ENCODE data around the gene DMRT2.

Gene DMRT2

GRCh38 chr9:1014225-1014624, 35.9 kb upstream of the DMRT2 start:
- Histone ChIP-seq H2AK5ac (ENCODE audit: low read depth, low read length) (no peak overlapping the region), H4K91ac (ENCODE audit: low read depth, low read length, poor library complexity) (no peak overlapping the region), H3K9me3 (replicated peaks in 1 of 2; ENCODE audit: control insufficient read depth in 2 of 2, insufficient read depth in 1 of 2, low read depth in 1 of 2, low read length in 2 of 2) (no peaks in the 10 kb centered on the region), H3K9ac (ENCODE audit: low read depth, low read length, poor library complexity) (no peak overlapping the region), H3K14ac (ENCODE audit: low read length) (no peak overlapping the region), H2BK5ac (ENCODE audit: low read length) (no peak overlapping the region), H4K8ac (ENCODE audit: low read depth, low read length) (no peak overlapping the region), H3K18ac (ENCODE audit: low read length) (no peak overlapping the region), H3K4me3 (ENCODE audit: low read length in 2 of 2) (no peak overlapping the region), H3K4me2 (ENCODE audit: insufficient read depth, low read length, poor library complexity, severe bottlenecking) (no peak overlapping the region), H2BK15ac (ENCODE audit: low read length) (no peak overlapping the region), H3K79me1 (ENCODE audit: low read depth, low read length) (no peaks in the 10 kb centered on the region), H2BK120ac (ENCODE audit: low read depth, low read length) (no peak overlapping the region), H3K23ac (ENCODE audit: low read depth, low read length, poor library complexity) (no peak overlapping the region), H3K4me1 (ENCODE audit: control insufficient read depth in 2 of 2, insufficient read depth in 1 of 2, low read depth in 1 of 2, low read length in 2 of 2) (no peaks in the 10 kb centered on the region), H3K4ac (ENCODE audit: low read length) (no peak overlapping the region), H2AFZ (ENCODE audit: low read length) (no peak overlapping the region), H2BK12ac (ENCODE audit: low read length) (no peak overlapping the region), H3K27me3 (ENCODE audit: control insufficient read depth in 3 of 3, insufficient read depth in 3 of 3, low read depth in 1 of 3, low read length in 3 of 3) (no peaks in the 10 kb centered on the region), H3K27ac (replicated peaks; ENCODE audit: low read length) (no peak overlapping the region), H3K36me3 (replicated peaks in 1 of 2; ENCODE audit: control insufficient read depth in 2 of 2, insufficient read depth in 2 of 2, low read length in 2 of 2) (no peaks in the 10 kb centered on the region)
- WGBS, 2 donors (ENCODE audit: extremely low coverage in 2 of 2, insufficient read length in 2 of 2, insufficient replicate concordance in 1 of 2): no CpG with 5 or more reads among the region's 4 CpGs
- DNase-seq (ENCODE audit: low spot score): no peak

- Histone ChIP-seq H3K14ac (ENCODE audit: low read length) (no peak overlapping the region), H2AFZ (ENCODE audit: low read length) (no peak overlapping the region), H2BK12ac (ENCODE audit: low read length) (no peak overlapping the region), H2BK120ac (ENCODE audit: low read depth, low read length) (no peak overlapping the region), H4K8ac (ENCODE audit: low read depth, low read length) (no peak overlapping the region), H3K36me3 (replicated peaks in 1 of 2; ENCODE audit: control insufficient read depth in 2 of 2, insufficient read depth in 2 of 2, low read length in 2 of 2) (no peaks in the 10 kb centered on the region), H3K9ac (ENCODE audit: low read depth, low read length, poor library complexity) (no peak overlapping the region), H2BK5ac (ENCODE audit: low read length) (no peak overlapping the region), H2BK15ac (ENCODE audit: low read length) (no peak overlapping the region), H3K4me1 (ENCODE audit: control insufficient read depth in 2 of 2, insufficient read depth in 1 of 2, low read depth in 1 of 2, low read length in 2 of 2) (no peaks in the 10 kb centered on the region), H3K23ac (ENCODE audit: low read depth, low read length, poor library complexity) (no peak overlapping the region), H3K9me3 (replicated peaks in 1 of 2; ENCODE audit: control insufficient read depth in 2 of 2, insufficient read depth in 1 of 2, low read depth in 1 of 2, low read length in 2 of 2) (no peaks in the 10 kb centered on the region), H3K27ac (replicated peaks; ENCODE audit: low read length) (no peak overlapping the region), H3K79me1 (ENCODE audit: low read depth, low read length) (no peaks in the 10 kb centered on the region), H4K91ac (ENCODE audit: low read depth, low read length, poor library complexity) (no peak overlapping the region), H3K4me3 (ENCODE audit: low read length in 2 of 2) (no peak overlapping the region), H3K27me3 (ENCODE audit: control insufficient read depth in 3 of 3, insufficient read depth in 3 of 3, low read depth in 1 of 3, low read length in 3 of 3) (no peaks in the 10 kb centered on the region), H3K18ac (ENCODE audit: low read length) (no peak overlapping the region), H2AK5ac (ENCODE audit: low read depth, low read length) (no peak overlapping the region), H3K4ac (ENCODE audit: low read length) (no peak overlapping the region), H3K4me2 (ENCODE audit: insufficient read depth, low read length, poor library complexity, severe bottlenecking) (no peak overlapping the region)
- no CpG with 5 or more reads among the region's 2 CpGs for WGBS, 2 donors (ENCODE audit: extremely low coverage in 2 of 2, insufficient read length in 2 of 2, insufficient replicate concordance in 1 of 2)
- no peak for DNase-seq (ENCODE audit: low spot score)
Measured at GRCh38 chr9:1014640-1015039, 35.5 kb upstream of the DMRT2 start.

GRCh38 chr9:1018121-1018520, 32.0 kb upstream of the DMRT2 start:
- Histone ChIP-seq H2AFZ (ENCODE audit: low read length) (no peak overlapping the region), H2BK12ac (ENCODE audit: low read length) (no peak overlapping the region), H2BK5ac (ENCODE audit: low read length) (no peak overlapping the region), H3K4me3 (ENCODE audit: low read length in 2 of 2) (no peak overlapping the region), H3K4me2 (ENCODE audit: insufficient read depth, low read length, poor library complexity, severe bottlenecking) (no peak overlapping the region), H3K9ac (ENCODE audit: low read depth, low read length, poor library complexity) (no peak overlapping the region), H3K9me3 (replicated peaks in 1 of 2; ENCODE audit: control insufficient read depth in 2 of 2, insufficient read depth in 1 of 2, low read depth in 1 of 2, low read length in 2 of 2) (no peaks in the 10 kb centered on the region), H3K27ac (replicated peaks; ENCODE audit: low read length) (no peak overlapping the region), H3K23ac (ENCODE audit: low read depth, low read length, poor library complexity) (no peak overlapping the region), H3K18ac (ENCODE audit: low read length) (no peak overlapping the region), H3K4me1 (ENCODE audit: control insufficient read depth in 2 of 2, insufficient read depth in 1 of 2, low read depth in 1 of 2, low read length in 2 of 2) (no peaks in the 10 kb centered on the region), H3K14ac (ENCODE audit: low read length) (no peak overlapping the region), H4K8ac (ENCODE audit: low read depth, low read length) (no peak overlapping the region), H4K91ac (ENCODE audit: low read depth, low read length, poor library complexity) (no peak overlapping the region), H2AK5ac (ENCODE audit: low read depth, low read length) (no peak overlapping the region), H2BK15ac (ENCODE audit: low read length) (no peak overlapping the region), H3K79me1 (ENCODE audit: low read depth, low read length) (no peaks in the 10 kb centered on the region), H3K27me3 (ENCODE audit: control insufficient read depth in 3 of 3, insufficient read depth in 3 of 3, low read depth in 1 of 3, low read length in 3 of 3) (no peaks in the 10 kb centered on the region), H2BK120ac (ENCODE audit: low read depth, low read length) (no peak overlapping the region), H3K36me3 (replicated peaks in 1 of 2; ENCODE audit: control insufficient read depth in 2 of 2, insufficient read depth in 2 of 2, low read length in 2 of 2) (no peaks in the 10 kb centered on the region), H3K4ac (ENCODE audit: low read length) (no peak overlapping the region)
- WGBS, 2 donors (ENCODE audit: extremely low coverage in 2 of 2, insufficient read length in 2 of 2, insufficient replicate concordance in 1 of 2): no CpG with 5 or more reads among the region's 10 CpGs
- no peak for DNase-seq (ENCODE audit: low spot score)

- no peak overlapping the region for H3K9ac ChIP-seq (ENCODE audit: low read depth, low read length, poor library complexity)
- H4K91ac ChIP-seq (ENCODE audit: low read depth, low read length, poor library complexity): no peak overlapping the region
- H3K4me3 ChIP-seq (ENCODE audit: low read length in 2 of 2): no peak overlapping the region
- no peak overlapping the region for H2BK12ac ChIP-seq (ENCODE audit: low read length)
- no peak overlapping the region for H3K4ac ChIP-seq (ENCODE audit: low read length)
- H3K79me1 ChIP-seq (ENCODE audit: low read depth, low read length): no peaks in the 10 kb centered on the region
- no peak overlapping the region for H2BK120ac ChIP-seq (ENCODE audit: low read depth, low read length)
- no peak for DNase-seq (ENCODE audit: low spot score)
- H3K4me2 ChIP-seq (ENCODE audit: insufficient read depth, low read length, poor library complexity, severe bottlenecking): no peak overlapping the region
- no peak overlapping the region for H3K14ac ChIP-seq (ENCODE audit: low read length)
- whole genome bisulfite sequencing, 2 donors (ENCODE audit: extremely low coverage in 2 of 2, insufficient read length in 2 of 2, insufficient replicate concordance in 1 of 2): no CpG with 5 or more reads among the region's 1 CpG
- peaks cover 0 to 4% (median 0%) of the 10 kb centered on the region in 3 experiments for H3K27me3 ChIP-seq (ENCODE audit: control insufficient read depth in 3 of 3, insufficient read depth in 3 of 3, low read depth in 1 of 3, low read length in 3 of 3)
- no peak overlapping the region for H4K8ac ChIP-seq (ENCODE audit: low read depth, low read length)
- no peaks in the 10 kb centered on the region for H3K9me3 ChIP-seq (replicated peaks in 1 of 2; ENCODE audit: control insufficient read depth in 2 of 2, insufficient read depth in 1 of 2, low read depth in 1 of 2, low read length in 2 of 2)
- no peak overlapping the region for H3K27ac ChIP-seq (replicated peaks; ENCODE audit: low read length)
- no peak overlapping the region for H2BK5ac ChIP-seq (ENCODE audit: low read length)
- H3K18ac ChIP-seq (ENCODE audit: low read length): no peak overlapping the region
- no peak overlapping the region for H2AFZ ChIP-seq (ENCODE audit: low read length)
- no peak overlapping the region for H3K23ac ChIP-seq (ENCODE audit: low read depth, low read length, poor library complexity)
- H3K4me1 ChIP-seq (ENCODE audit: control insufficient read depth in 2 of 2, insufficient read depth in 1 of 2, low read depth in 1 of 2, low read length in 2 of 2): peaks cover 0 to 8% of the 10 kb centered on the region in 2 donors
- no peak overlapping the region for H2BK15ac ChIP-seq (ENCODE audit: low read length)
- no peak overlapping the region for H2AK5ac ChIP-seq (ENCODE audit: low read depth, low read length)
- H3K36me3 ChIP-seq (replicated peaks in 1 of 2; ENCODE audit: control insufficient read depth in 2 of 2, insufficient read depth in 2 of 2, low read length in 2 of 2): no peaks in the 10 kb centered on the region
Measured at GRCh38 chr9:1024112-1024511, 26.0 kb upstream of the DMRT2 start.

All from neuronal stem cell (in vitro differentiated cells).